ENCODE data around the gene RTKN. TPM values are rescaled to one million over a fixed set of nuclear protein-coding genes. Genes with fewer than 3 reads are reported as not detected.

The RTKN gene
- polyA plus RNA-seq, 1 donor from 2014 or later: 4.9 TPM

GRCh38 chr2:74429487-74430451, 12.0 kb downstream of the RTKN start:
- Histone ChIP-seq H4K20me1 (ENCODE audit: insufficient read depth) (no peaks in the 10 kb centered on the region), H2AFZ (ENCODE audit: low read depth, low read length) (no peak overlapping the region), H3K9ac (ENCODE audit: low read length) (no peak overlapping the region), H3K9me3 (ENCODE audit: low read length) (no peaks in the 10 kb centered on the region), H3K79me2 (replicated peaks; ENCODE audit: insufficient read depth, low read length) (no peaks in the 10 kb centered on the region), H3F3A (ENCODE audit: insufficient read depth, low read length, poor library complexity, severe bottlenecking) (no peaks in the 10 kb centered on the region), H3K9me2 (ENCODE audit: insufficient read depth, low read length) (no peaks in the 10 kb centered on the region), H3K36me3 (ENCODE audit: insufficient read depth, low read length) (no peaks in the 10 kb centered on the region), H3K27ac (ENCODE audit: low read length) (no peak overlapping the region), H3K4me2 (ENCODE audit: low read length) (no peak overlapping the region), H3K27me3 (ENCODE audit: insufficient read depth, low read depth, low read length) (no peaks in the 10 kb centered on the region), H3K4me3 (ENCODE audit: low read length) (no peak overlapping the region)
- no peak for TF ChIP-seq CTCF (IDR thresholded peaks at IDR 0.05; ENCODE audit: poor library complexity, severe bottlenecking)
- TF ChIP-seq EZH2 (IDR thresholded peaks at IDR 0.05; ENCODE audit: borderline replicate concordance, insufficient read depth, low read length, poor library complexity, severe bottlenecking): no peak
- TF ChIP-seq TAF1 (IDR thresholded peaks at IDR 0.05; ENCODE audit: low read depth): no peak
- no peak for TF ChIP-seq POLR2AphosphoS5 (IDR thresholded peaks at IDR 0.05)
- no peak for TF ChIP-seq EP300 (conservative IDR thresholded peaks at IDR 0.05; ENCODE audit: poor library complexity, severe bottlenecking)
- no peak for TF ChIP-seq RAD21 (conservative IDR thresholded peaks at IDR 0.05)
- TF ChIP-seq SMC3 (conservative IDR thresholded peaks at IDR 0.05; ENCODE audit: poor library complexity): no peak
- no peak for TF ChIP-seq REST (IDR thresholded peaks at IDR 0.05; ENCODE audit: borderline replicate concordance)
- no peak for TF ChIP-seq MXI1 (conservative IDR thresholded peaks at IDR 0.05; ENCODE audit: poor library complexity, severe bottlenecking)

- Histone ChIP-seq H3K4me2 (ENCODE audit: low read length) (no peak overlapping the region), H4K20me1 (ENCODE audit: insufficient read depth) (no peaks in the 10 kb centered on the region), H3K36me3 (ENCODE audit: insufficient read depth, low read length) (no peaks in the 10 kb centered on the region), H3K9me3 (ENCODE audit: low read length) (no peaks in the 10 kb centered on the region), H3K4me3 (ENCODE audit: low read length) (no peak overlapping the region), H3K27ac (ENCODE audit: low read length) (no peak overlapping the region), H3K9me2 (ENCODE audit: insufficient read depth, low read length) (no peaks in the 10 kb centered on the region), H3K27me3 (ENCODE audit: insufficient read depth, low read depth, low read length) (no peaks in the 10 kb centered on the region), H3K9ac (ENCODE audit: low read length) (no peak overlapping the region), H3F3A (ENCODE audit: insufficient read depth, low read length, poor library complexity, severe bottlenecking) (no peaks in the 10 kb centered on the region), H3K79me2 (replicated peaks; ENCODE audit: insufficient read depth, low read length) (no peaks in the 10 kb centered on the region), H2AFZ (ENCODE audit: low read depth, low read length) (no peak overlapping the region)
- no peak for TF ChIP-seq POLR2AphosphoS5 (IDR thresholded peaks at IDR 0.05)
- TF ChIP-seq SMC3 (conservative IDR thresholded peaks at IDR 0.05; ENCODE audit: poor library complexity): no peak
- TF ChIP-seq RAD21 (conservative IDR thresholded peaks at IDR 0.05): no peak
- no peak for TF ChIP-seq TAF1 (IDR thresholded peaks at IDR 0.05; ENCODE audit: low read depth)
- no peak for TF ChIP-seq REST (IDR thresholded peaks at IDR 0.05; ENCODE audit: borderline replicate concordance)
- no peak for TF ChIP-seq EZH2 (IDR thresholded peaks at IDR 0.05; ENCODE audit: borderline replicate concordance, insufficient read depth, low read length, poor library complexity, severe bottlenecking)
- no peak for TF ChIP-seq MXI1 (conservative IDR thresholded peaks at IDR 0.05; ENCODE audit: poor library complexity, severe bottlenecking)
- TF ChIP-seq CTCF (IDR thresholded peaks at IDR 0.05; ENCODE audit: poor library complexity, severe bottlenecking): no peak
- no peak for TF ChIP-seq EP300 (conservative IDR thresholded peaks at IDR 0.05; ENCODE audit: poor library complexity, severe bottlenecking)
These were observed 13.1 kb downstream of the RTKN start for GRCh38 chr2:74428675-74429074.
